ENCODE data around the gene SPTBN1. TPM values are rescaled to one million over a fixed set of nuclear protein-coding genes. Genes with fewer than 3 reads are reported as not detected.

The SPTBN1 gene
- polyA plus RNA-seq, 2 of the 4 experiments (the other 2 are of a cell fraction), result 105 to 126 TPM

GRCh38 chr2:54558188-54559005 lies 102.3 kb downstream of the SPTBN1 start (continued):
- TF ChIP-seq JUN (IDR thresholded peaks at IDR 0.05), result peak; percentile 60 to 70; a peak in 4 of 5 replicates
- TF ChIP-seq EHMT2 (IDR thresholded peaks at IDR 0.05; ENCODE audit: low read depth), result no peak
- TF ChIP-seq CEBPB (IDR thresholded peaks at IDR 0.05), result no peak
- TF ChIP-seq KDM1A (IDR thresholded peaks at IDR 0.05; ENCODE audit: low read depth), result no peak
- TF ChIP-seq CBX8 (IDR thresholded peaks at IDR 0.05), result no peak
- no peak for TF ChIP-seq ZC3H11A (IDR thresholded peaks at IDR 0.05)
- no peak for TF ChIP-seq HOXB5 (CRISPR knock-in tag; IDR thresholded peaks at IDR 0.05)
- TF ChIP-seq FOXS1 (CRISPR knock-in tag; IDR thresholded peaks at IDR 0.05), result no peak
- TF ChIP-seq GATA3 (IDR thresholded peaks at IDR 0.05; ENCODE audit: borderline replicate concordance), result no peak
- no peak for TF ChIP-seq CHD4 (IDR thresholded peaks at IDR 0.05; ENCODE audit: borderline replicate concordance)
- no peak for TF ChIP-seq FOSL2 (IDR thresholded peaks at IDR 0.05)
- no peak for TF ChIP-seq FOSL2 (CRISPR knock-in tag; IDR thresholded peaks at IDR 0.05)
- 0 out of 2 replicates have a peak, but pooled peaks have one; percentile 19 for TF ChIP-seq MYC (IDR thresholded peaks at IDR 0.05; ENCODE audit: borderline replicate concordance, low read length)
- no peak for TF ChIP-seq ZNF302 (CRISPR knock-in tag; IDR thresholded peaks at IDR 0.05)

- ChIA-PET POLR2A (interaction anchor here (1.3 to 4.7 kb wide), 12 partner anchors 10 to 78 kb away, joined by 3 to 52 read pairs (median 9); no protein-coding TSS in a partner anchor), CTCF (interaction anchor here (0.7 to 11.4 kb wide), 19 partner anchors 8 to 452 kb away, joined by 3 to 91 read pairs (median 7); no protein-coding TSS in a partner anchor)
- 2% methylated on average over 5 of the region's 5 CpGs for WGBS (ENCODE audit: missing lambda C conversion rate)
- FAIRE-seq, result no peak
- Histone ChIP-seq H3K4me1 (peaks cover 60% of the 10 kb centered on the region), H3K27ac (peak overlapping the region; percentile 91 to 92), H3K9me3 (no peaks in the 10 kb centered on the region), H3K4me2 (peak overlapping the region; percentile 83), H3K4me3 (peak overlapping the region; percentile 67)
- no peak for TF ChIP-seq RARB (CRISPR knock-in tag; IDR thresholded peaks at IDR 0.05)
- TF ChIP-seq HOXB5 (CRISPR knock-in tag; IDR thresholded peaks at IDR 0.05), result no peak
- no peak for TF ChIP-seq POLR2AphosphoS2 (conservative IDR thresholded peaks at IDR 0.05; ENCODE audit: low read length)
- no peak for TF ChIP-seq SREBF2 (IDR thresholded peaks at IDR 0.05)
- TF ChIP-seq BCL3 (IDR thresholded peaks at IDR 0.05), result no peak
- ATAC-seq, result peak; percentile 15 to 51; a peak in 4 of 6 replicates
- peak in 1 of 2 experiments; percentile 39 for DNase-seq (ENCODE audit: low read depth in 1 of 2, low spot score in 1 of 2)
Observed at GRCh38 chr2:54559006-54559445, 102.9 kb downstream of the SPTBN1 start.

- Histone ChIP-seq H3K4me2 (peak overlapping the region; percentile 83), H3K9me3 (no peaks in the 10 kb centered on the region), H3K4me3 (peak overlapping the region; percentile 67), H3K4me1 (peaks cover 66% of the 10 kb centered on the region), H3K27ac (peak overlapping the region; percentile 91 to 92)
- peak in 1 of 2 experiments; percentile 39; a peak in 3 of 6 replicates for ATAC-seq
- POLR2A ChIA-PET, result interaction anchor here (1.9 to 4.7 kb wide), 9 partner anchors 11 to 78 kb away, joined by 6 to 52 read pairs (median 10); no protein-coding TSS in a partner anchor
- DNase-seq (ENCODE audit: low read depth in 1 of 2, low spot score in 1 of 2), result peak; percentile 57 to 65
- no peak for FAIRE-seq
- WGBS (ENCODE audit: missing lambda C conversion rate), result under 1% methylated on average over 9 of the region's 9 CpGs
- CTCF ChIA-PET, result interaction anchor here (0.6 to 11.4 kb wide), 19 partner anchors 7 to 290 kb away, joined by 3 to 91 read pairs (median 4); no protein-coding TSS in a partner anchor
- TF ChIP-seq CEBPB (IDR thresholded peaks at IDR 0.05) (peak in 1 of 2 experiments; percentile 76; a peak in 2 of 4 replicates), RNF2 (IDR thresholded peaks at IDR 0.05; ENCODE audit: borderline replicate concordance, low read depth) (no peak), MYC (IDR thresholded peaks at IDR 0.05; ENCODE audit: borderline replicate concordance, low read length) (no peak; the same call in 1 of the 2 replicates), HEYL (CRISPR knock-in tag; IDR thresholded peaks at IDR 0.05) (no peak), NR3C1 (IDR thresholded peaks at IDR 0.05) (no peak), POLR2AphosphoS2 (conservative IDR thresholded peaks at IDR 0.05; ENCODE audit: low read length) (no peak), REST (IDR thresholded peaks at IDR 0.05) (no peak), NPAS2 (CRISPR knock-in tag; IDR thresholded peaks at IDR 0.05; ENCODE audit: borderline replicate concordance) (no peak), BCL3 (IDR thresholded peaks at IDR 0.05) (0 out of 3 replicates have a peak, but pooled peaks have one; percentile 15), FOSB (CRISPR knock-in tag; IDR thresholded peaks at IDR 0.05) (no peak), TFCP2L1 (CRISPR knock-in tag; IDR thresholded peaks at IDR 0.05) (no peak)
Observed at GRCh38 chr2:54559593-54560145, 103.5 kb downstream of the SPTBN1 start.
